Astrocyte of the spinal cord (primary cell): ENCODE measurements around the gene PDIA2.

Experiments
- DNase-seq: peaks from one replicate; pipeline ENCODE4 v3.0.0; 2011; ENCODE audit warnings: low read depth, low spot score
- H3K4me3 ChIP-seq: 2 replicates; pipeline ENCODE4 v1.5.1; 2011; ENCODE audit warnings: low read depth, mild to moderate bottlenecking, low read length, moderate library complexity
- CTCF ChIP-seq: IDR thresholded peaks from 2 replicates; pipeline ENCODE4 v1.5.1; 2012; ENCODE audit warnings: low read depth, mild to moderate bottlenecking, low read length, inconsistent platforms
- in situ Hi-C: cut with HindIII; loops from 2 replicates; pipeline ENCODE4 v1.10.0; 2017; ENCODE audit warnings: low sequenced_read_pairs

Gene PDIA2

GRCh38 chr16:280552-280951, 2.4 kb upstream of the PDIA2 start, which contains the start of gene ARHGDIG:
Gene ARHGDIG, plus strand, starts transcription at chr16:280591. Its CDS starts 90 bp downstream, at chr16:280681.
- DNase-seq = no peak
- in situ Hi-C loops = no loop called here
- no peak for TF ChIP-seq CTCF
- H3K4me3 ChIP-seq = peak within 1 kb of the TSS; percentile 5

GRCh38 chr16:280991-281659, 1.8 kb upstream of the PDIA2 start:
- no peak for DNase-seq
- TF ChIP-seq CTCF = no peak
- peak overlapping the region; percentile 5 for H3K4me3 ChIP-seq
- in situ Hi-C loops = no loop called here

- DNase-seq = no peak
- H3K4me3 ChIP-seq = no peak overlapping the region
- TF ChIP-seq CTCF = no peak
- in situ Hi-C loops = no loop called here
Observed at GRCh38 chr16:281660-282255, 1.2 kb upstream of the PDIA2 start.

GRCh38 chr16:282491-282890, 473 bp upstream of the PDIA2 start:
- no peak for TF ChIP-seq CTCF
- in situ Hi-C loops = no loop called here
- no peak overlapping the region for H3K4me3 ChIP-seq
- no peak for DNase-seq

- DNase-seq = no peak
- no peak overlapping the region for H3K4me3 ChIP-seq
- TF ChIP-seq CTCF = no peak
- in situ Hi-C loops = no loop called here
Observed at GRCh38 chr16:284204-285120, 1.5 kb downstream of the PDIA2 start.

- DNase-seq = no peak
- in situ Hi-C loops = no loop called here
- no peak overlapping the region for H3K4me3 ChIP-seq
- no peak for TF ChIP-seq CTCF
Observed at GRCh38 chr16:285146-286055, 2.4 kb downstream of the PDIA2 start.
